Measurements from ENCODE around the gene CCDC12.
A peak's percentile ranks its signal among the peaks of the same experiment; 100 is the strongest.

Gene CCDC12

GRCh38 chr3:46995901-46996562, 19.5 kb upstream of the CCDC12 start:
- no peak for DNase-seq

GRCh38 chr3:46994801-46995731, 18.5 kb upstream of the CCDC12 start:
- DNase-seq = no peak

- no peak for DNase-seq
These were observed 17.4 kb upstream of the CCDC12 start for GRCh38 chr3:46993986-46994385.

GRCh38 chr3:46993292-46993691, 16.7 kb upstream of the CCDC12 start:
- no peak for DNase-seq

- no peak for DNase-seq
These were observed 15.7 kb upstream of the CCDC12 start for GRCh38 chr3:46992231-46992630.

- no peak for DNase-seq
These were observed 15.0 kb upstream of the CCDC12 start for GRCh38 chr3:46991406-46992165.

- DNase-seq = no peak
These were observed 14.2 kb upstream of the CCDC12 start for GRCh38 chr3:46990573-46991374.

GRCh38 chr3:46989146-46989810, 12.7 kb upstream of the CCDC12 start:
- DNase-seq = no peak

- no peak for DNase-seq
These were observed 12.1 kb upstream of the CCDC12 start for GRCh38 chr3:46988616-46989015.

- DNase-seq = peak; percentile 88 to 92
These were observed 11.3 kb upstream of the CCDC12 start for GRCh38 chr3:46987743-46988401.

GRCh38 chr3:46987319-46987742, 10.8 kb upstream of the CCDC12 start:
- no peak for DNase-seq

- DNase-seq = no peak
These were observed 10.3 kb upstream of the CCDC12 start for GRCh38 chr3:46986782-46987310.

- DNase-seq = no peak
These were observed 9.6 kb upstream of the CCDC12 start for GRCh38 chr3:46986055-46986730.

- no peak for DNase-seq
These were observed 9.0 kb upstream of the CCDC12 start for GRCh38 chr3:46985588-46985987.

GRCh38 chr3:46984591-46985459, 8.3 kb upstream of the CCDC12 start:
- DNase-seq = no peak

GRCh38 chr3:46982546-46982945, 6.0 kb upstream of the CCDC12 start:
- DNase-seq = no peak

- no peak for DNase-seq
These were observed 5.5 kb upstream of the CCDC12 start for GRCh38 chr3:46981932-46982471.

GRCh38 chr3:46979958-46980497, 3.5 kb upstream of the CCDC12 start:
- DNase-seq = no peak
